Measurements from ENCODE around the gene CHCT1. TPM values are rescaled to one million over a fixed set of nuclear protein-coding genes. Genes with fewer than 3 reads are reported as not detected.

The CHCT1 gene
- polyA plus RNA-seq, 2 donors: 0.08 TPM; not detected in 1

Other genes starting within 250 kb of the CHCT1 start
- 10 to 100 TPM in 1 of 2 donors, 1 to 10 TPM in 1; 9.5 to 16.1 TPM for gene USP32, start 30.4 kb upstream of the CHCT1 start, polyA plus RNA-seq
- 1 to 10 TPM; 4.4 to 5.3 TPM for gene APPBP2, start 103.8 kb downstream of the CHCT1 start, polyA plus RNA-seq
- 1 to 10 TPM; 3.3 to 5.1 TPM for gene PPM1D, start 177.7 kb downstream of the CHCT1 start, polyA plus RNA-seq